ENCODE data around the gene SASH1. TPM values are rescaled to one million over a fixed set of nuclear protein-coding genes. Genes with fewer than 3 reads are reported as not detected.

SASH1 gene
- total RNA-seq, 1 donor from 2014 or later: 108 TPM

- Histone ChIP-seq H3K27ac (no peak overlapping the region), H3K9me3 (no peaks in the 10 kb centered on the region), H3K27me3 (no peaks in the 10 kb centered on the region), H3K4me3 (no peak overlapping the region), H3K36me3 (no peaks in the 10 kb centered on the region), H3K4me1 (peaks cover 29% of the 10 kb centered on the region)
- no peak for TF ChIP-seq CTCF (IDR thresholded peaks at IDR 0.05)
- intact Hi-C loops (cut with DNase I): no loop called here
- ATAC-seq: no peak
- no peak for DNase-seq
These were observed 104.0 kb downstream of the SASH1 start for GRCh38 chr6:148446681-148447080.

GRCh38 chr6:148447521-148448230, 105.0 kb downstream of the SASH1 start:
- ATAC-seq (peak; percentile 23), DNase-seq (no peak)
- H3K27me3 ChIP-seq: no peaks in the 10 kb centered on the region
- H3K36me3 ChIP-seq: no peaks in the 10 kb centered on the region
- H3K4me1 ChIP-seq: peaks cover 19% of the 10 kb centered on the region
- intact Hi-C loops (cut with DNase I): no loop called here
- H3K9me3 ChIP-seq: no peaks in the 10 kb centered on the region
- no peak for TF ChIP-seq CTCF (IDR thresholded peaks at IDR 0.05)
- no peak overlapping the region for H3K4me3 ChIP-seq
- no peak overlapping the region for H3K27ac ChIP-seq

GRCh38 chr6:148448369-148449012, 105.9 kb downstream of the SASH1 start:
- Histone ChIP-seq H3K4me3 (no peak overlapping the region), H3K27me3 (no peaks in the 10 kb centered on the region), H3K9me3 (no peaks in the 10 kb centered on the region), H3K27ac (no peak overlapping the region), H3K36me3 (no peaks in the 10 kb centered on the region), H3K4me1 (peaks cover 15% of the 10 kb centered on the region)
- intact Hi-C loops (cut with DNase I): no loop called here
- ATAC-seq: peak; percentile 82
- TF ChIP-seq CTCF (IDR thresholded peaks at IDR 0.05): no peak
- DNase-seq: peak; percentile 69

GRCh38 chr6:148450866-148451265, 108.2 kb downstream of the SASH1 start:
- H3K9me3 ChIP-seq: no peaks in the 10 kb centered on the region
- ATAC-seq (no peak), DNase-seq (no peak)
- H3K27ac ChIP-seq: no peak overlapping the region
- no peak for TF ChIP-seq CTCF (IDR thresholded peaks at IDR 0.05)
- no peaks in the 10 kb centered on the region for H3K27me3 ChIP-seq
- H3K4me3 ChIP-seq: no peak overlapping the region
- H3K4me1 ChIP-seq: peaks cover 15% of the 10 kb centered on the region
- intact Hi-C loops (cut with DNase I): no loop called here
- H3K36me3 ChIP-seq: no peaks in the 10 kb centered on the region

- intact Hi-C loops (cut with DNase I): no loop called here
- ATAC-seq: no peak
- H3K4me1 ChIP-seq: peaks cover 15% of the 10 kb centered on the region
These were observed 109.1 kb downstream of the SASH1 start for GRCh38 chr6:148451690-148452089.

More at GRCh38 chr6:148451690-148452089, 109.1 kb downstream of the SASH1 start:
- H3K4me3 ChIP-seq: no peak overlapping the region
- TF ChIP-seq CTCF (IDR thresholded peaks at IDR 0.05): no peak
- H3K9me3 ChIP-seq: no peaks in the 10 kb centered on the region
- no peak for DNase-seq
- no peaks in the 10 kb centered on the region for H3K36me3 ChIP-seq
- no peaks in the 10 kb centered on the region for H3K27me3 ChIP-seq
- H3K27ac ChIP-seq: no peak overlapping the region

Data from upper lobe of right lung (tissue), 1 donor.